GM06990 (cell line): ENCODE data around the gene SRGAP1.

Experiments used
- DNase-seq: peaks from one replicate; pipeline ENCODE4 v3.0.0-alpha.2; 2011; ENCODE audit not compliant: insufficient read length; ENCODE audit errors: extremely low read depth
- H3K27me3 ChIP-seq: replicated peaks from 2 replicates; pipeline ENCODE4 v1.6.0; 2011; ENCODE audit warnings: low read length; ENCODE audit not compliant: control insufficient read depth, insufficient read depth
- H3K36me3 ChIP-seq: 2 replicates; pipeline ENCODE4 v1.5.1; 2011; ENCODE audit warnings: low read length; ENCODE audit not compliant: control insufficient read depth, insufficient read depth
- H3K4me3 ChIP-seq: replicated peaks from 2 replicates; pipeline ENCODE4 v1.5.1; 2011; ENCODE audit warnings: low read depth, mild to moderate bottlenecking, control low read depth, low read length
- CTCF ChIP-seq: IDR thresholded peaks from 2 replicates; pipeline ENCODE4 v1.5.1; 2011; ENCODE audit warnings: low read length, control low read depth, mild to moderate bottlenecking, inconsistent platforms; ENCODE audit not compliant: insufficient read depth, poor library complexity, severe bottlenecking

The SRGAP1 gene

GRCh38 chr12:63846238-63846967 is 1.9 kb downstream of the SRGAP1 start:
- DNase-seq, result no peak
- Histone ChIP-seq H3K36me3 (no peaks in the 10 kb centered on the region), H3K27me3 (peaks cover 2% of the 10 kb centered on the region), H3K4me3 (no peak overlapping the region)
- no peak for TF ChIP-seq CTCF

- H3K36me3 ChIP-seq, result no peaks in the 10 kb centered on the region
- H3K4me3 ChIP-seq, result no peak overlapping the region
- H3K27me3 ChIP-seq, result peaks cover 2% of the 10 kb centered on the region
- DNase-seq, result no peak
- no peak for TF ChIP-seq CTCF
Observed at GRCh38 chr12:63848450-63848849, 4.0 kb downstream of the SRGAP1 start.

- no peak for DNase-seq
- Histone ChIP-seq H3K27me3 (peaks cover 2% of the 10 kb centered on the region), H3K4me3 (no peak overlapping the region), H3K36me3 (no peaks in the 10 kb centered on the region)
- no peak for TF ChIP-seq CTCF
Observed at GRCh38 chr12:63849106-63849620, 4.7 kb downstream of the SRGAP1 start.

- H3K4me3 ChIP-seq, result no peak overlapping the region
- no peak for DNase-seq
- no peak for TF ChIP-seq CTCF
- H3K27me3 ChIP-seq, result peaks cover under 1% of the 10 kb centered on the region
- H3K36me3 ChIP-seq, result no peaks in the 10 kb centered on the region
Observed at GRCh38 chr12:63849641-63850040, 5.1 kb downstream of the SRGAP1 start.

GRCh38 chr12:63853978-63854377 is 9.5 kb downstream of the SRGAP1 start:
- no peak for TF ChIP-seq CTCF

More at GRCh38 chr12:63853978-63854377, 9.5 kb downstream of the SRGAP1 start:
- no peak for DNase-seq
- Histone ChIP-seq H3K36me3 (no peaks in the 10 kb centered on the region), H3K4me3 (no peak overlapping the region), H3K27me3 (no peaks in the 10 kb centered on the region)
